B cell (primary cell): ENCODE measurements around the gene MEIS2. TPM values are rescaled to one million over a fixed set of nuclear protein-coding genes. Genes with fewer than 3 reads are reported as not detected.

Experiments used
- ATAC-seq: fragments of 200-7000 bp; cut with Tn5 transposase; one replicate; pipeline ENCODE4 v1.10.0; 2021; ENCODE audit warnings: low read depth, mild to moderate bottlenecking, moderate number of reproducible peaks, moderate library complexity
- CTCF ChIA-PET: fragments of 350-600 bp; sonication (Branson Sonifier 250); formaldehyde crosslinking; loops from one replicate; lab custom pipeline; 2021; ENCODE audit warnings: antibody characterized with exemption, inconsistent platforms; lab: Charles Lee
- POLR2A ChIA-PET: fragments of 350-600 bp; sonication (Branson Sonifier 250); formaldehyde crosslinking; loops from one replicate; lab custom pipeline; 2021; ENCODE audit warnings: antibody characterized with exemption; lab: Charles Lee
- DNase-seq: peaks from one replicate; pipeline ENCODE4 v3.0.0; 2013
- H2AFZ ChIP-seq: 2 replicates; pipeline ENCODE4 v1.6.1; 2012; ENCODE audit warnings: mild to moderate bottlenecking, low read depth, low read length; ENCODE audit not compliant: insufficient read depth, poor library complexity, severe bottlenecking
- H3K27ac ChIP-seq, 2 donors: 1 replicate in 1 of 2; 2 replicates in 1 of 2; pipeline ENCODE4 v1.5.1; 2012 to 2013; ENCODE audit warnings: low read length in 2 of 2, mild to moderate bottlenecking in 2 of 2, moderate library complexity in 1 of 2
- H3K27me3 ChIP-seq, 4 experiments: fragments of 200-600 bp in 1 of 4; sonication (generic) in 1 of 4; replicated peaks in 1 of 4; 1 replicate in 2 of 4; 2 replicates in 2 of 4; pipeline versions ENCODE4 v1.6.1 to v1.7.0; 2013 to 2016; ENCODE audit warnings: low read length in 3 of 4, mild to moderate bottlenecking in 2 of 4, mixed read lengths in 1 of 4, moderate library complexity in 1 of 4; ENCODE audit not compliant: insufficient read depth in 4 of 4, control insufficient read depth in 3 of 4; ENCODE audit errors: control extremely low read depth in 1 of 4
- H3K36me3 ChIP-seq, 2 experiments: replicated peaks in 1 of 2; 1 replicate in 1 of 2; 2 replicates in 1 of 2; pipeline versions ENCODE4 v1.6.1 to v1.7.1; 2013; ENCODE audit warnings: low read length in 1 of 2; ENCODE audit not compliant: insufficient read depth in 2 of 2, control insufficient read depth in 1 of 2; ENCODE audit errors: control extremely low read depth in 1 of 2, extremely low read depth in 1 of 2
- H3K4me1 ChIP-seq, 2 donors: fragments of 200-600 bp in 1 of 2; sonication (generic) in 1 of 2; 1 replicate in 1 of 2; 2 replicates in 1 of 2; pipeline versions ENCODE4 v1.5.1 to v1.6.1; 2013 to 2017; ENCODE audit warnings: low read length in 2 of 2; ENCODE audit not compliant: control insufficient read depth in 2 of 2, insufficient read depth in 2 of 2
- H3K4me2 ChIP-seq: replicated peaks from 2 replicates; pipeline ENCODE3; 2012; ENCODE audit warnings: mild to moderate bottlenecking, low read depth, low read length; ENCODE audit not compliant: poor library complexity, severe bottlenecking
- H3K4me3 ChIP-seq, 5 experiments: fragments of 200-600 bp in 1 of 5; sonication (generic) in 1 of 5; 1 replicate in 3 of 5; 2 replicates in 2 of 5; pipeline versions ENCODE4 v1.5.1 to v1.7.0; 2011 to 2016; ENCODE audit warnings: low read length in 4 of 5, mild to moderate bottlenecking in 4 of 5, low read depth in 2 of 5, control low read depth in 1 of 5, moderate library complexity in 1 of 5; ENCODE audit not compliant: insufficient read depth in 1 of 5; ENCODE audit errors: control extremely low read depth in 1 of 5, extremely low read depth in 1 of 5
- H3K79me2 ChIP-seq: fragments of 200-600 bp; sonication (generic); one replicate; pipeline ENCODE4 v1.6.0; 2016; ENCODE audit warnings: low read length; ENCODE audit not compliant: control insufficient read depth, insufficient read depth
- H3K9ac ChIP-seq: fragments of 200-600 bp; sonication (generic); 2 replicates; pipeline ENCODE4 v1.6.1; 2017; ENCODE audit warnings: mild to moderate bottlenecking, low read length, moderate library complexity
- H3K9me3 ChIP-seq, 3 donors: one replicate each; pipeline versions ENCODE4 v1.6.1 to v1.7.1; 2013; ENCODE audit warnings: low read length in 2 of 3; ENCODE audit not compliant: control insufficient read depth in 2 of 3, insufficient read depth in 1 of 3; ENCODE audit errors: control extremely low read depth in 1 of 3
- H4K20me1 ChIP-seq: 2 replicates; pipeline ENCODE4 v1.6.0; 2012; ENCODE audit warnings: mild to moderate bottlenecking, low read length; ENCODE audit not compliant: insufficient read depth, control insufficient read depth, poor library complexity, severe bottlenecking
- H3K27ac Mint-ChIP-seq: one replicate; pipeline ENCODE4 v1.8.0; 2021; ENCODE audit warnings: mixed read lengths
- H3K27me3 Mint-ChIP-seq: one replicate; pipeline ENCODE4 v1.8.0; 2021; ENCODE audit warnings: mixed read lengths
- H3K4me1 Mint-ChIP-seq: one replicate; pipeline ENCODE4 v1.8.0; 2021; ENCODE audit warnings: mixed read lengths
- H3K4me3 Mint-ChIP-seq: one replicate; pipeline ENCODE4 v1.8.0; 2021; ENCODE audit warnings: mixed read lengths
- H3K9me3 Mint-ChIP-seq: one replicate; pipeline ENCODE4 v1.8.0; 2022; ENCODE audit warnings: mixed read lengths; ENCODE audit not compliant: insufficient read depth
- EZH2 ChIP-seq: IDR thresholded peaks from 2 replicates; pipeline ENCODE4 v1.6.1; 2012; ENCODE audit warnings: borderline replicate concordance, low read depth, mild to moderate bottlenecking, moderate library complexity, low read length; ENCODE audit not compliant: insufficient read depth, poor library complexity, severe bottlenecking
- WGBS: methylation state at CpG from one replicate; pipeline ENCODE4 v1.1.5; 2013; ENCODE audit warnings: missing lambda C conversion rate; ENCODE audit not compliant: insufficient coverage; 5-methylcytosine and 5-hydroxymethylcytosine counted together
- intact Hi-C: fragments of 100-400 bp; cut with micrococcal nuclease; formaldehyde crosslinking; loops from one replicate; pipeline ENCODE4 v1.10.0; 2022
- polyA plus RNA-seq: library from polyadenylated mRNA; depleted of rRNA; stranded (reverse); fragments of >200 nt; gene quantifications from 2 replicates; pipeline ENCODE4 v1.2.3, GENCODE V29; 2012
- total RNA-seq, 2 donors: library from RNA; stranded (reverse); fragments of 120-200 nt in 1 of 2; gene quantifications; 1 replicate in 1 of 2; 2 replicates in 1 of 2; pipeline versions ENCODE4 v1.2.3 to v1.2.4, GENCODE V29; 2013 to 2022
- TF ChIP-seq, protein P1 (sequence below): fragments of 200-600 bp; IDR thresholded peaks from one replicate; pipeline ENCODE4 v1.8.0; 2022; ENCODE audit warnings: antibody characterized with exemption, mild to moderate bottlenecking

MEIS2 gene
- total and polyA plus RNA-seq, 2 donors (not counting 1 experiment from before 2014, with no cell fraction given): 0.22 TPM; not detected in 1

DNA sequence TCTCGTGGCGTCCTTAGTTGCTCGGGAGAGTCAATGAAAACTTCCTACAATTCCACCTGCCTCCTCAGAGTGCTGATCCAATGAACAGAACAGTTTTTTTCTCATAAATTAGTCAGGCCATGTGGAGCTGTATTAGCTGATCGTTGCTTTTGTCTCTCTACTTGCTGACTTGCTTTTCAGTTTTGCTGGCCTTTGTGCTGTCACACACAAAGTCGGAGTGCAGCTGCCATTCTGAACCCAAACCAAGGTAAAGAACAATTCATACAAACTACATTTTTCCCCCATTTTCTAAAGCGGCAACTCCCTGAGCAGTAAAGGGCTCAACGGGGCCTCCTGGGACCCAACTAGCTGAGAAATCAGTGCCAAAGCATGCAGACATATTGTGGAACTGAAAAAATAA, 43.1 kb downstream of the MEIS2 start:
- H3K4me1 Mint-ChIP-seq: no peaks in the 10 kb centered on the region
- H3K27me3 Mint-ChIP-seq: no peaks in the 10 kb centered on the region
- no peak overlapping the region for H2AFZ ChIP-seq
- ChIA-PET CTCF (no interaction called here), POLR2A (no interaction called here)
- no peaks in the 10 kb centered on the region for H3K9me3 Mint-ChIP-seq
- DNase-seq: no peak
- H3K9me3 ChIP-seq: no peaks in the 10 kb centered on the region
- no peak overlapping the region for H3K4me2 ChIP-seq
- intact Hi-C loops: loop anchor here (5.0 kb wide), 1 partner anchor 265 kb away; no protein-coding TSS in a partner anchor
- TF ChIP-seq, protein P1, sequence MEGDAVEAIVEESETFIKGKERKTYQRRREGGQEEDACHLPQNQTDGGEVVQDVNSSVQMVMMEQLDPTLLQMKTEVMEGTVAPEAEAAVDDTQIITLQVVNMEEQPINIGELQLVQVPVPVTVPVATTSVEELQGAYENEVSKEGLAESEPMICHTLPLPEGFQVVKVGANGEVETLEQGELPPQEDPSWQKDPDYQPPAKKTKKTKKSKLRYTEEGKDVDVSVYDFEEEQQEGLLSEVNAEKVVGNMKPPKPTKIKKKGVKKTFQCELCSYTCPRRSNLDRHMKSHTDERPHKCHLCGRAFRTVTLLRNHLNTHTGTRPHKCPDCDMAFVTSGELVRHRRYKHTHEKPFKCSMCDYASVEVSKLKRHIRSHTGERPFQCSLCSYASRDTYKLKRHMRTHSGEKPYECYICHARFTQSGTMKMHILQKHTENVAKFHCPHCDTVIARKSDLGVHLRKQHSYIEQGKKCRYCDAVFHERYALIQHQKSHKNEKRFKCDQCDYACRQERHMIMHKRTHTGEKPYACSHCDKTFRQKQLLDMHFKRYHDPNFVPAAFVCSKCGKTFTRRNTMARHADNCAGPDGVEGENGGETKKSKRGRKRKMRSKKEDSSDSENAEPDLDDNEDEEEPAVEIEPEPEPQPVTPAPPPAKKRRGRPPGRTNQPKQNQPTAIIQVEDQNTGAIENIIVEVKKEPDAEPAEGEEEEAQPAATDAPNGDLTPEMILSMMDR: no peak
- TF ChIP-seq EZH2: no peak
- no peaks in the 10 kb centered on the region for H4K20me1 ChIP-seq
- no peak overlapping the region for H3K27ac Mint-ChIP-seq
- H3K27me3 ChIP-seq: no peaks in the 10 kb centered on the region
- no peaks in the 10 kb centered on the region for H3K79me2 ChIP-seq
- H3K27ac ChIP-seq: no peak overlapping the region
- H3K36me3 ChIP-seq: no peaks in the 10 kb centered on the region
- 87% methylated on average over 6 of the region's 7 CpGs for WGBS
- ATAC-seq: no peak
- H3K4me1 ChIP-seq: no peaks in the 10 kb centered on the region
- no peak overlapping the region for H3K9ac ChIP-seq
- no peak overlapping the region for H3K4me3 ChIP-seq
- no peak overlapping the region for H3K4me3 Mint-ChIP-seq

DNA sequence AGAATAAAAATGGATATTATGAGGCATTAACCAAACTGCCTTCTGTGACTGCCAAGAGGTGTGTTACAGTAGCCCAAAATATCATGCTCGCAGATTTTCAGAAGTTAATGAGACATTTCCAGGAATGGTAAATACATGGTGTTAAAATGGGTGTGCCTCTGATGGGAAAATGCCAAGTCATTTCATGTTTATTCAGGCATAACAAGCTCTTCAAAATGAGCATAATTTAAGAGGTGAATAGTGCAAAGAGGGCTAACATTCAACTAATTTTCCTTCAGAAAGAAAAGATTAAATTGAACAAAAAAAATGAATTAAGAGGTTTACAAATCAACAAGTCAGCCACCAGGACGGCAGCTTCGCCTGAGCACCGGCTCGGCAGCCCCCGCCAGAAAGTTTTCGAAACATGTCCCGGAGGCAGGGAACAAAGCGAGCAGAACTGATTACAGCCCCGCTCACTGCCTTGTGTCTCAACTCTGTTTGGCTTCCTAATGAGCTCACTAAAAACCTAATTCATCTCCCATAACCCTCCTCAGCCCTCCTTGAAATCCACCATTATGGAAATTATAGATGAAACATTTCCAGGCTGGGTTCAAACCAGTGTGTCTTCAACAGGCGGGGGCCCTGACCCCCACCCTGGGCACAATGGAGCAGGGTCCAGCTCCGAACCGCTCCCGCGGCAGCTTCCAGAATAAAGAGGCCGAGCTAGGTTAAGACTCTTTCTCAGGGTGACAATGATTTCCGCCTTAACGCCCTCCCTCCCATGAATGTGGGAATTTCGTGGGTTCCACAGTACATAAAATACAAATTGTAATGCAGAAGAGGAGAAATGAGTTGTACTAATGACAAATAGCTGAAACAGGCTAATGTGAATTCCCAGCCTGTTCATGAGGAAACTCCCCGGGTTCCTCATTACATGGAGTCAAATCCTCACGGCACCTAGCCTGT, 43.9 kb downstream of the MEIS2 start:
- Histone ChIP-seq H3K4me1 (no peaks in the 10 kb centered on the region), H3K27ac (no peak overlapping the region), H3K79me2 (no peaks in the 10 kb centered on the region), H3K4me3 (no peak overlapping the region), H3K9ac (no peak overlapping the region), H3K4me2 (no peak overlapping the region), H4K20me1 (no peaks in the 10 kb centered on the region), H2AFZ (no peak overlapping the region), H3K9me3 (no peaks in the 10 kb centered on the region), H3K36me3 (no peaks in the 10 kb centered on the region), H3K27me3 (no peaks in the 10 kb centered on the region)
- H3K4me1 Mint-ChIP-seq: no peaks in the 10 kb centered on the region
- TF ChIP-seq, protein P1: no peak
- no peak for TF ChIP-seq EZH2
- intact Hi-C loops: loop anchor here (5.0 kb wide), 1 partner anchor 266 kb away; no protein-coding TSS in a partner anchor
- H3K9me3 Mint-ChIP-seq: no peaks in the 10 kb centered on the region
- ATAC-seq (no peak), DNase-seq (no peak)
- H3K27ac Mint-ChIP-seq: no peak overlapping the region
- ChIA-PET POLR2A (no interaction called here), CTCF (no interaction called here)
- H3K27me3 Mint-ChIP-seq: no peaks in the 10 kb centered on the region
- WGBS: 97% methylated on average over 16 of the region's 21 CpGs
- H3K4me3 Mint-ChIP-seq: no peak overlapping the region
